Measurements from ENCODE around the gene LRRC4C.

Gene LRRC4C

DNA sequence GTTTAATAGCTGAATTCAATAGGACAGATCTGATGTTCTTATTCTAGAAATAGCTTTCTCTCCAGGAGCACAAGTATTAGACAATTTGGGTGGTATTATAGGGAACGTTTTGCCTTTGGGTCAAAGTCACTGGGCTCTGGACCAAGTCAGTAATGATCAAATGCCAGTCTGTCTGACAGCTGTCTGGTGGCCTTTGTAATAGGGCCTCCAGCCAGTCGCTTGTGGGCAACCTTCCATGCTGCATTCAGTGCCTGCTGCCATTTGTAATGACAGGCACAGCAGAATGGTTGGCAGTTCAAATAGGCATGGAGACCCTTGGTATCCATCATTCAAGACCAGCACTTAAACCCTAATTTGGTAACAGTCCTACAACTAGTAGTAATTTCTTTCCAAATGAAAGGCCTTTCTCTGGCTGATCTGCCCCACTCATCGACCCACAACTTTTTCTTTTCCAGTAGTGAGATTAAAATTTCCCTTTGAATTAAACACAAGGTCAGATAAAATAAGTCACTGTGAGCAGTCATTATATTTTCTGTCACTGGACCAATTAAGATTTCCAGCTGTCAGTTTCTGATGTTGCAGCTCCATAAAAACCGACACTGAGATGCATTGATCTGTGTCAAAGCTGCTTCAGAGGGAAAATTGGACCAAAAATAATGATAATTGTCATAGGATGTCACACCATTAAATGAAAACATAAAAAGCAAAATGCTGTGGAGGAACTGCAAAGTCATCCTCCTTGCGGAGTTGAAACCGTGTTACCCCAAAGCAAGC lies 1038.1 kb downstream of the LRRC4C start:
- no peak for FAIRE-seq

DNA sequence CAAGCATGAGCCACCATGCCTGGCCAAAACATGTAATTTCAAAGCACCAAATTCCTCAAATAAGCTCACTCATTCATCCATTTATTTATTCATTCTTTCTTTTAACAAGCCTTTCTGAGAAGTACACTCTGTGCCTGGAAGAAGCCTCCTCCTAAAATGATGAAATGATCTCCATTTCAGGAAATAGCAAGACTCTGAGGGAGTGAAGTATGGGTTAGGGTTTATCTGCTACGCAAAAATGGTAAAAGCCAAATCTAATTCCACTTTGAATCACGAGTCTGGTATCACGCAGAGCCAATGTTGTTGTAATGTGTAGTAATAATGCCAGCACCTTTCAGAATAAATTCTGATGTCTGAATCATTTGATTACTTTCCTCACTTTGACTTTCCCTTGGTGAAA lies 1041.8 kb downstream of the LRRC4C start:
- no peak for FAIRE-seq

GRCh38 chr11:40407355-40407754 lies 1052.1 kb downstream of the LRRC4C start:
- FAIRE-seq: no peak

GRCh38 chr11:40405614-40406013 lies 1053.8 kb downstream of the LRRC4C start:
- FAIRE-seq: no peak

- no peak for FAIRE-seq
Observed at GRCh38 chr11:40403321-40403720, 1056.1 kb downstream of the LRRC4C start.

DNA sequence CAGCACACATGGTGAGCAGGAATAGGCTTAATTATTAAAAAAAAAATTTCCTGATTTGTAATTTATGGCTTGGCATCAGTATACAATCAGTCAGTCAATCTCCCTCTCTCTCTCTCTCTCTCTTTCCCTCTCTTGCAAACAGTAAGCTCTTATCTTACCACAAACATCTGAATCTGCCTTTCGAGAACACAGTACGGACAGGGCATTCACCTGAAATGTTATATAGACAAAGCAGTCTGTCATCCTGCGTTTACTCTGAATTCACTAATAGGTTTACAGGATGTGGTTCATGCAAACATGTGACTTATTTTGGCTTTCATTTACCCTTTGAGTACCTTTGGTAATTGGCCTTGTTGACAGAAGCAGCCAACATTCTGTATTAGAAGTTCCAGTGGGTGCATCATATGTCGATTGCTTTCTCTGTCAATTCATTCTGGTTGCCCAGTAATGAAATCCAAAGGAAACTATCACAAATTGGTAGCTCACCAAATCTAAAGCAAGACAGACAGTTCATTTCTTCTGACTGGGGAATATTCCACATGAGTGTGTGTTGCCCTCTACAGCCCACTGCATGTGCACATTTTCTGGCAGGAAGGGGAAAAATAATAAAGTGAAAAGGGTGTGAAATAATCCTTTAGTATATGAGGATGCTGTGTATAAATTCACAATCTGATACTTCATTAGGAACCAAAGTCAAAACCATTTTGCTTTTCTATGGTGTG lies 1058.2 kb downstream of the LRRC4C start:
- FAIRE-seq: no peak

GRCh38 chr11:40397141-40397540 lies 1062.3 kb downstream of the LRRC4C start:
- FAIRE-seq: no peak

- no peak for FAIRE-seq
Observed at GRCh38 chr11:40393511-40393910, 1065.9 kb downstream of the LRRC4C start.

DNA sequence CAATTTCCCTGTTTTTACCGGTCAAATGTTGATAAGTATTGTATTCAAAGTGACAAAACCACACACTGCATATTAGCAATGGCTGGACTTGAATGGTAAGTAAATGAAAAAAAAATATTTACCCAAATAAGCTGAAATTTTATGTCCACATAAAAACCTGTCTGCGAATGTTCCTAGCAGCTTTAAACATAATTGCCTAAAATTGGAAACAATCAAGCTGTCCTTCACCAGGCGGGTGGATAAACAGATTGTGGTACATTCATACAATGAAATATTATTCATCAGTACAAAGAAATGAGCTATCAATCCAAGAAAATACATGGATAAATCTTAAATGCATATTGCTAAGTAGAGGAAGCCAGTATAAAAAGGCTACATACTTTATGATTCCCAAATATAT lies 1067.8 kb downstream of the LRRC4C start:
- FAIRE-seq: no peak

GRCh38 chr11:40388097-40388818 lies 1071.2 kb downstream of the LRRC4C start:
- no peak for FAIRE-seq

DNA sequence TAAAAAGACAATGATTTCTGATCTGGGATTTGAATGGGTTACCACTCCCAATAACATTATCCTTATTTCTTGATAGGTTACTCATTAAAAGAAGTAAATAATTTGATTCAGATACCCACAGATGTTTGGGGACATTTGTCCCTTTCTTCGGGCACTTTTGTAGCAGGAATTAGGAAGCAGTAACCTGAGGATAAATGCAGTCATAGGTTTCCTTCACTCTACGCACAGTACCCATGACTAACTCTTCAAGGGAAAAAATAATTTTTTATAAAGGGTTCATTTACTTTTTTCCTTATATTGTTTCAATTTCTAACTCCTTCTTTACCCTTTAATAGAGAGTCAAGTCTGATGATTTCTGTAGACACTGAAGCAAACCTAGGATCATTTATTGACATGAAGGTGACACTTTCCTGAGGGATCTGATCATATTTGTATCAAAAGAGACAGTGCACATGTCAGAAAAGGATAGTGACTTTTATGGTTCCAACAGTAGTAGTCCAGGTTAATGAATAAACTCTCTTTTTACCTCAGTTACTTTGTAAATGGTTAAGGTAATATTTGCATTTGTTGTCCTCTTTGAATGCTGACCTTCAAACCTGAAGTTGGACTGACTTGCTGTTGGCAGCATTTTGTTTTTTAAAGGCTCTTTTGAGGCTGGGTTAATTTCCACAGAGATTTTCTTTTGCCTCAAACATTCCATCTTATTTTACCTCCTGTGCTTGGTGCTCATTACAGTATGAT lies 1072.0 kb downstream of the LRRC4C start:
- FAIRE-seq: no peak

DNA sequence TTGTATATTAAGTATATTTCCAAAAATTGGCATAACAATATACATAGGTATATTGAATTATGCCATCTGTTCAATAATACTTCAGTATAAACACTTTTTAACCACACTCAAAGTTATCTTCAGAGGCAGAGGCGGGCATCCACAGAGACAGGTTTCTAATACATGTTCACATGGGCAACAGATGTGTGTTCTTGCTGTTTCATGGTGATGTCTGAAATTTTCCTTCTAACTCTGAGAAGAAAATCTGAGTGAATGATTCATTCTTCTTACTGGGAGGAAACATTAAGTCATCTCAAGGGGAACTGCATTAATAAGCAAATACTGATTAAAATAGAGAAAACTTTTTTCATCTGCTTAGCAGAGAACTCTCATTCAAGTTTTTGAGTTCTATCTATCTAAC lies 1074.5 kb downstream of the LRRC4C start:
- no peak for FAIRE-seq

DNA sequence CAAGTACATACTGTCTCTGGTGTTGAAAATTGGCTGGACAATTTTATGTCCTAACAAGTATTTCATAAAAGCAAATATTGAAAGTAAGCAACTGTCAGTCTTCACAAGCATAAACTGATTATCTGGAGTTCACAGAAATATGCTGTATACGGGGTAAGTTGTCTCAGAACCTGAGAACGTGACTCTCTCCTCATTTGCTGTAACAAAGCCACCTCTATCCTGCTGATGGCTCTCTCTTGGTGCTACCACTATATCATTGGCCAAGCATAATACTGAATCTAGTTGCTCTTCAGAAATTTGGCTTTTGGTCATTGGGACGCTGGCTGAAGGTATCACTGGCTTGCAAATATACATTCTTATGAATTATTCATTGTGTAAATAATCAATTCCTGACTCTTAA lies 1078.0 kb downstream of the LRRC4C start:
- FAIRE-seq: no peak

- FAIRE-seq: no peak
Observed at GRCh38 chr11:40380835-40381234, 1078.6 kb downstream of the LRRC4C start.

- no peak for FAIRE-seq
Observed at GRCh38 chr11:40376331-40376730, 1083.1 kb downstream of the LRRC4C start.

DNA sequence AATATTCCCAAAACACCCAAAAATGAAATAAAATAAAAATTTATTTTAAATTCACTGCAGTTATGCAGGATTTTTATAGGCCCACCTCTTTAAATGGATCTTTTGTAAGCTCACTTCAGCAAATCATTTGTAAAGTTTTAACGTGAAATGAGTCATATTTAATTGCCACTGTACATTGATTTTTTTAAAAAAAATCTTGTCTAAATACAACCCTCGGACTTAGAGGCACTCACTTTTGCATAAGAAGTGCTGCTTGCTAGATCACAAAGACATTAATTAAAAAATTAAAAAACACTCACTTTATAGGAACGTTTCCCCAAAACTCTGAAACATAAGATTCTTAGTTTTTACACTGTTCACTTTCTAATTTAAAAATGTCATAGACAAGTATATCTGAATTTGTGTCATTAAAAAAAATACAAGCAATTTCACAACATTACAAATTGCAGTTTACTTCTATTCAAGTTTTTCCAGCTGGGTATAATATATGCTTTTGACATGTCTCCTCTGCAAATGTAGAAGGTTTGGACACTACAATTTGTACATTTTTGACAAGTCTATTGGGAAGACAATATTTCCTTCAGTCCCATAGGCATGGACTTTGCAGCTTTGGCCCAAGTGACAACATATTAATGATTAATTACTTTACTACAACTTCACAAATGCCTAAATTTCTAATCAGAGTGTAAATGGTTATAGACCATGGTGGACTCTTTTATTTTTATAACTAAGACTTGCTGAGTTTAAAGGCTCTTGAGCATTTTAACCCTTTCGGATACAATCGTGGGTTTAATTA lies 1088.4 kb downstream of the LRRC4C start:
- FAIRE-seq: no peak

DNA sequence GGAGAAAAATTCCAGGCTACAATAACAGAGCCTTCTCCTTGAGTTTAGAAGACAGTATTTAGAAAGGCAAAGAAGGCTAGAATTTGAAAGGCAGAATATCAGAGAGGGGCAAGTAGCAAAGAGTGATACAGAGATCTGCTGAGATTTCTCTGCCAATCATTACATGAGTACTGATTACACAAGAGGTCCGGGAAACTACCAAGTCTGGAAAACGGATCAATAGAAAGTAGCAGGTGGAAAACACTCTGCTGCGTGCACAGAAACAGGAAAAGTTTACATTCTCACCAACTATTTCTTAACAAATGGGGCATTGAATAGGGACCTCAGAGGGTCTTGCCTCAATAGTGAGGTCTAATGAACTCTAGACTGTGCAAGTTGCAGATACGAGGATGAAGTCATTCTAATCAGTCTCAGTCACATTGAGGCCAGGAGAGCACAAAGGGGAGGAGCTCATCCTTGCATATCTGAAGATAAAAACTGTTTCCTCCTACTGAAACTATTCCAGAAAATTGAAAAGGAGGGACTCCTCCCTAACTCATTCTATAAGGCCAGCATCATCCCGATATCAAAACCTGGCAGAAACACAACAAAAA lies 1099.2 kb downstream of the LRRC4C start:
- FAIRE-seq: no peak

DNA sequence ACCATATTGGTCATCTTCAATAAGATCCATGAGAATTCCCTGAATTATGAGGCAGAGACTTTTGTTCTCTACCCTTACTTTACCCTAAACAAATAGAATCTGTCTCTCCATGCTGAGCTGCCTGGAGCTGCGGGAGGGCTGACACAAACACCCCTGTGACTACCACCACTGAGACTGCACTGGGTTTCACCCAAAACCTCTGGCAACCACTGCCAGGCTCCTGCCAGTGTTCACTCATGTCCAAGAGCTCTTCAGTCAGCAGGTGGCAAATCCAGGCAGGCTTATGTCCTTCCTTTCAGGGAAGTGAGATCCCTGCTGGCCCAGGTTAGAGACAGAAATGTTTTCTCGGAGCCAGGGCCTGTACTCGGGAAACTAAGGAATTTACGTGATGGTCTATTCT lies 1105.3 kb downstream of the LRRC4C start:
- no peak for FAIRE-seq

DNA sequence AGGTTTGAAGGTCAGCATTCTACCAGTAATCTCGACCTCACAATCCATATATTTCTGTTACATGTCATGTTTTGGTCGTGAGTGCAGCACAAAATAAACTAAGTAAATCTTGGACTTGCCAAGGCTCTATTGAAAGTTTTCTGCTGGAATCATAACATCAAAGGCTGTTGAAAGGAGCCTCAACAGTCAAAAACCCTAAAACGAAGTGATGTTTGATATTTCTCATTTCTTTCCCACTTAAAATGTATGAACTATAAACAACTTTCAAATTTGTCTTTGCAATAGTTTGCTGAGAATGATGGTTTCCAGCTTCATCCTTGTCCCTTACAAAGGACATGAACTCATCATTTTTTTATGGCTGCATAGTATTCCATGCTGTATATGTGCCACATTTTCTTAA lies 1118.5 kb downstream of the LRRC4C start:
- no peak for FAIRE-seq

- no peak for FAIRE-seq
Observed at GRCh38 chr11:40338739-40339138, 1120.7 kb downstream of the LRRC4C start.

- FAIRE-seq: no peak
Observed at GRCh38 chr11:40338062-40338461, 1121.4 kb downstream of the LRRC4C start.

DNA sequence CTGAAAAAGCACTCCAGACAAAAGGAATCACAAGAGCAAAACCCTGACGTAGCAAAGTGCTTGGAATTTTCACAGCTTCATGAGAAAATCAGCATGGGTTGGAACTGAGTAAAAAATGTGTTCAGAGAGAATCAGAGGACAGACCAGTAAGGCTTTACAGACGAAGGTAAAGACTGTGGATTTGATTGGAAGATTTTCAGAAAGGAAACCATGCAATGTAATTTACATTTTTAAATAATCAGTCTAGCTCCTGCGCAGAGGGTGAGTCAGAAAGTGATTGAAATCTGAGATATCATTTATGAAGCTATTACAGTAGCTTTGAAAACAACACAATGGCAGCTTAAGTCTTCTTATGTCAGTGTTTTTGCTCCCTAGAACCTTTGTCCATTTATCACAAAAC lies 1122.3 kb downstream of the LRRC4C start:
- FAIRE-seq: no peak
